Pancreas (tissue), 10 donors: ENCODE data around the gene SPAG17. TPM values are rescaled to one million over a fixed set of nuclear protein-coding genes. Genes with fewer than 3 reads are reported as not detected.

ENCODE experiments used
- ATAC-seq, 4 donors: fragments of 200-7000 bp; cut with Tn5 transposase; one replicate each; pipeline versions ENCODE4 v1.8.0 to v1.9.1; 2020; ENCODE audit warnings: mild to moderate bottlenecking in 4 of 4, moderate library complexity in 4 of 4
- DNase-seq, 6 donors: peaks; one replicate each; pipeline ENCODE4 v3.0.0-alpha.2; 2020
- FAIRE-seq: peaks from 2 replicates; lab custom pipeline; 2012; peaks lifted over from hg19 to GRCh38; lab: Jason Lieb, UNC
- H3K27ac ChIP-seq, 4 donors: fragments of 200-600 bp; sonication (generic); 1 replicate in 3 of 4; 2 replicates in 1 of 4; pipeline versions ENCODE4 v1.5.0 to v1.8.0; 2020
- H3K27me3 ChIP-seq, 4 donors: fragments of 200-600 bp; one replicate each; pipeline ENCODE4 v1.8.0; 2021
- H3K36me3 ChIP-seq, 3 donors: fragments of 200-600 bp; sonication (generic) in 1 of 3; one replicate each; pipeline versions ENCODE4 v1.5.0 to v1.8.0; 2020 to 2021
- H3K4me1 ChIP-seq, 3 donors: fragments of 200-600 bp; one replicate each; pipeline ENCODE4 v1.8.0; 2021
- H3K4me3 ChIP-seq, 4 donors: fragments of 200-600 bp; sonication (generic) in 2 of 4; one replicate each; pipeline versions ENCODE4 v1.5.0 to v1.8.0; 2020 to 2021
- H3K9me3 ChIP-seq, 4 donors: fragments of 200-600 bp; one replicate each; pipeline ENCODE4 v1.8.0; 2021
- WGBS, 2 donors: extraction: QIAGEN DNeasy Blood & Tissue Kit; methylation state at CpG; one replicate each; pipeline ENCODE4 v1.1.7; 2013; 5-methylcytosine and 5-hydroxymethylcytosine counted together
- intact Hi-C, 3 donors: fragments of 100-400 bp; cut with DNase I; formaldehyde crosslinking; loops; one replicate each; pipeline versions ENCODE4 v1.11.1 to v1.14.2; 2022
- polyA plus RNA-seq, 2 donors: library from polyadenylated mRNA; stranded (reverse); fragments of 200-250 nt; gene quantifications; one replicate each; pipeline ENCODE4 v1.2.3, GENCODE V29; 2013
- total RNA-seq, 6 donors: library from RNA; stranded (reverse); fragmentation: NEBNext Ultra II Directional in 4 of 6; extraction: Animal tissue kit (Norgen Biotek cat#: 25700) in 4 of 6; gene quantifications; one replicate each; pipeline versions ENCODE4 v1.2.1 to v1.2.4, GENCODE V29; 2021 to 2023
- TF ChIP-seq, protein P1 (sequence below), 4 donors: fragments of 200-600 bp; sonication (generic) in 3 of 4; IDR thresholded peaks; one replicate each; pipeline versions ENCODE4 v1.5.0 to v1.8.0; 2021; ENCODE audit warnings: antibody characterized with exemption in 4 of 4
- donor health status: healthy with polysubstance abuse.
- donor health status: DM: no; HTN: no; CAD: no; lungs with moderate emphysema.
- donor health status: DM: no; HTN: no; CAD: no.
- donor health status: control.
- donor health status: control.
- donor health status: Bipolar disorder and iron deficiency.
- donor health status: DM: yes; HTN: yes; CAD: no.
- donor health status: DM: no; HTN: no; CAD: no.
- donor health status: DM: no; HTN: no; CAD: no.
- donor health status: DM: yes; HTN: yes; CAD: no.

The SPAG17 gene
- total and polyA plus RNA-seq, 8 donors = 0.61 to 3.5 (median 1.2) TPM

DNA sequence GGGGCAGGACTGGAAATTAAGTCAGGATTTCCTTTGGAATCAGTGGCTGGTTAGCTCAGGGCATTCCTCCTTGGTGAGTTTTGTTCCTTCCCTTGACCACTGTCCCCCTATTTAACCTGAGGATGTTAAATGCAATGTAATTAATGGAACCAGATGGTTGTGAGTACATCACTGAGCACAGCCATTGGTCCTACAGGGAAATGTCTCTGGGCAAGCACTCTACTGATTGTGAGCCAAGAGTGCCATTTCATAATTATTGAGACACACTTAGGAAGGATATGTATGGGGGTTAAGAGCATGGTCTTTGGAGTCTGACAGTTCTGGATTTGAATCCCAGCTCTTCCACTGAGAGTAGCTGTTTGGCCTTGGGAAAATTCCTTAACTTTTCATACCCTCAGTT, 74.4 kb downstream of the SPAG17 start:
- Histone ChIP-seq H3K4me3 (no peak overlapping the region), H3K27me3 (no peaks in the 10 kb centered on the region), H3K4me1 (peaks cover 4 to 16% (median 14%) of the 10 kb centered on the region in 3 donors), H3K36me3 (no peaks in the 10 kb centered on the region), H3K9me3 (no peaks in the 10 kb centered on the region), H3K27ac (peak overlapping the region in 1 of 4 donors; percentile 62)
- TF ChIP-seq, protein P1, sequence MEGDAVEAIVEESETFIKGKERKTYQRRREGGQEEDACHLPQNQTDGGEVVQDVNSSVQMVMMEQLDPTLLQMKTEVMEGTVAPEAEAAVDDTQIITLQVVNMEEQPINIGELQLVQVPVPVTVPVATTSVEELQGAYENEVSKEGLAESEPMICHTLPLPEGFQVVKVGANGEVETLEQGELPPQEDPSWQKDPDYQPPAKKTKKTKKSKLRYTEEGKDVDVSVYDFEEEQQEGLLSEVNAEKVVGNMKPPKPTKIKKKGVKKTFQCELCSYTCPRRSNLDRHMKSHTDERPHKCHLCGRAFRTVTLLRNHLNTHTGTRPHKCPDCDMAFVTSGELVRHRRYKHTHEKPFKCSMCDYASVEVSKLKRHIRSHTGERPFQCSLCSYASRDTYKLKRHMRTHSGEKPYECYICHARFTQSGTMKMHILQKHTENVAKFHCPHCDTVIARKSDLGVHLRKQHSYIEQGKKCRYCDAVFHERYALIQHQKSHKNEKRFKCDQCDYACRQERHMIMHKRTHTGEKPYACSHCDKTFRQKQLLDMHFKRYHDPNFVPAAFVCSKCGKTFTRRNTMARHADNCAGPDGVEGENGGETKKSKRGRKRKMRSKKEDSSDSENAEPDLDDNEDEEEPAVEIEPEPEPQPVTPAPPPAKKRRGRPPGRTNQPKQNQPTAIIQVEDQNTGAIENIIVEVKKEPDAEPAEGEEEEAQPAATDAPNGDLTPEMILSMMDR (IDR thresholded peaks at IDR 0.05) = no peak
- ATAC-seq (peak in 3 of 4 donors; percentile 33 to 51 (median 47)), FAIRE-seq (no peak), DNase-seq (no peak)
- intact Hi-C loops = no loop called here

DNA sequence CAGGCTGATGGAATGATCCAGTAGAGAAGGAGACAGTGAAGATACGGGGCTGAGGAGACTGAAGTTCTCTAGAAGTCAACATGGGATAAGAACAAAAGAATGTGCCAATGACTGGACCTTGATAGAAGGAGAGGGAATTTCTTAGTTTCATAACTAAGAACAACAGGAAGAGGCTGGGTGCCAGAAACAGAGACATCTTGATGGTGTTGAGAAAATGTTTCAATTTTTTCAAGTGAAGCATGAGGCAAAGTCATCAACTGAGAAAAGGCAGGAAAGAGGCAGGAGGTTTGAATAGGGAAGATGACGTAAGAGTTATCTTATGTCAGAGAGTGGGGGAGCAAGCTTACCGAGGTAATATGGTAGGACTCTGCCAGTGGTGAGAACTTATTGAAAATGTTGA, 80.1 kb downstream of the SPAG17 start:
- TF ChIP-seq, protein P1 (IDR thresholded peaks at IDR 0.05) = no peak
- 88 to 90% methylated on average over 3 of the region's 3 CpGs for WGBS, 2 donors
- Histone ChIP-seq H3K4me1 (peaks cover 13 to 24% (median 22%) of the 10 kb centered on the region in 3 donors), H3K36me3 (no peaks in the 10 kb centered on the region), H3K9me3 (no peaks in the 10 kb centered on the region), H3K4me3 (no peak overlapping the region), H3K27ac (no peak overlapping the region), H3K27me3 (no peaks in the 10 kb centered on the region)
- DNase-seq = no peak
- no peak for FAIRE-seq
- intact Hi-C loops = no loop called here
- no peak for ATAC-seq

DNA sequence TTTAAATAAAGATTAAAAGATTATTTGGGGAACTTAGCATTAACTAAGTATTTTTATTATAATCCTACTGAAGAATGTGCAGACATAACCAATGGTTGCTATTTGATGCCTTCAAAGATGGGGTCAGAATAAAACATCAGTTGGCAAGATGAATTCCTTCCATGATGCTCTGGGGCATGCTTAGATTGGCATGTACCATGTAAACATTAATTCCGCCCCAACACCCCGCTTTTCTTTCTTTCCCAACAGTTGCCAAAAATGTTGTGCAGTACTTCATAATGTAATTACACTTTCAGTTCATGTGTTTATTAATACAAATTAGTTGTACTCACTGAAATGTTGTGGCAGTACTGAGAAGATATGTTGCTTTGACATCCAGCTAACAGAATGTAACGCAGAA, 82.6 kb downstream of the SPAG17 start:
- WGBS, 2 donors = 89 to 90% methylated on average over 3 of the region's 3 CpGs
- H3K27me3 ChIP-seq = no peaks in the 10 kb centered on the region
- ATAC-seq = no peak
- FAIRE-seq = no peak
- TF ChIP-seq, protein P1 (IDR thresholded peaks at IDR 0.05) = no peak
- intact Hi-C loops = no loop called here
- peaks cover 14 to 38% (median 29%) of the 10 kb centered on the region in 3 donors for H3K4me1 ChIP-seq
- H3K9me3 ChIP-seq = no peaks in the 10 kb centered on the region
- H3K4me3 ChIP-seq = no peak overlapping the region
- no peak for DNase-seq
- H3K27ac ChIP-seq = no peak overlapping the region
- no peaks in the 10 kb centered on the region for H3K36me3 ChIP-seq

DNA sequence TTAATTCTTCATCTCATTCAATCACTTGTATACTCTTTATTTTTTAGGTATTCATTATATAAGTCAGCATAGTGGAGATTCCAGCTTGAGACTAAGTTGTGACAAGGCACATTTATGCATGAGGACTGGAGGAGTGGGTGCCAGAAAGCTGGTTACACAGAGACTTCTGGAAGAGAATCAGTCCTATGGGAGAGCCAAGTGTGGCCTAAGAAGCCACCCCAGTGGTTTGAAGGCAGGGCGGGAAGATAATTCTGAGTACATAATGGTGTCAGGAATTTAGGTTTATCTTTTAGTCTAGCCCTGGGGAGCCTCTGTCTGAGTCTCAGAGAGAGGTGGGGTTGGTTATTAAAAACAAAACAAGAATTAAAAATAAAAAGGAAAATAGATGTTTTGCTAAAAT, 83.0 kb downstream of the SPAG17 start:
- Histone ChIP-seq H3K27ac (peak overlapping the region in 2 of 4 donors; percentile 37 to 38), H3K4me3 (no peak overlapping the region), H3K27me3 (no peaks in the 10 kb centered on the region), H3K4me1 (peaks cover 14 to 38% (median 29%) of the 10 kb centered on the region in 3 donors), H3K36me3 (no peaks in the 10 kb centered on the region), H3K9me3 (no peaks in the 10 kb centered on the region)
- TF ChIP-seq, protein P1 (IDR thresholded peaks at IDR 0.05) = no peak
- DNase-seq = no peak
- peak in 2 of 4 donors; percentile 7 to 8 for ATAC-seq
- no peak for FAIRE-seq
- intact Hi-C loops = no loop called here
- WGBS, 2 donors = 84 to 95% methylated on average over 1 of the region's 1 CpG

DNA sequence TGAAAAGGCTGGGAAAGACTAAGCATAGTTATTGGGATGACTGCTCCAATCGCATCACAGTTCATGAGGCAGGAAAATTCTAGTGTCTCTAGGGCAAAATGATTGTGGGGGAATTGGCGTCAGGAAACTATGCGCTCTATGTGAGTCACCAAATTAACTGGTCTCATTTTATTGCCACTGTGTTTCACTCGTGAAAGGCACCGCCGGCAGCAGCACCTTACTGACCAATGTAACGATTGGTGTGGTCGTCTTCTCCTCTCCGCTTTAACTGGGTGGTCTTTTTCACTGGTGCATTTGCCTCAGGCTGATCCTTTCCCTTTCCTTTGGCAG, 83.5 kb downstream of the SPAG17 start:
- ATAC-seq = peak; percentile 5 to 28 (median 18)

More for the DNA sequence above, 83.5 kb downstream of the SPAG17 start:
- peak overlapping the region in 2 of 4 donors; percentile 37 to 38 for H3K27ac ChIP-seq
- peaks cover 14 to 38% (median 29%) of the 10 kb centered on the region in 3 donors for H3K4me1 ChIP-seq
- H3K27me3 ChIP-seq = no peaks in the 10 kb centered on the region
- H3K36me3 ChIP-seq = no peaks in the 10 kb centered on the region
- DNase-seq = peak in 1 of 6 donors; percentile 18
- no peak overlapping the region for H3K4me3 ChIP-seq
- TF ChIP-seq, protein P1 (IDR thresholded peaks at IDR 0.05) = no peak
- H3K9me3 ChIP-seq = no peaks in the 10 kb centered on the region
- 80 to 86% methylated on average over 9 of the region's 9 CpGs for WGBS, 2 donors
- intact Hi-C loops = no loop called here
- no peak for FAIRE-seq
